Nasal cavity respiratory epithelium epithelial cell of viscerocranial mucosa (primary cell): Measurements from ENCODE around the gene CD70. TPM values are rescaled to one million over a fixed set of nuclear protein-coding genes. Genes with fewer than 3 reads are reported as not detected.

Experiments
- total RNA-seq: library from RNA; depleted of rRNA; stranded (reverse); fragments of >200 nt; gene quantifications from 2 replicates; pipeline ENCODE4 v1.2.3, GENCODE V29; 2014

CD70 gene
- total RNA-seq: not detected in 2 replicates

GRCh38 chr19:6590827-6591319, at the start of gene CD70:
Gene CD70 (minus strand): TSS chr19:6591150. CDS start chr19:6591002, 148 bp downstream.

Other genes with a start within 250 kb of the CD70 start
- gene CLPP, start 229.6 kb downstream of the CD70 start, total RNA-seq: 32.2 and 39.6 TPM in 2 replicates
- 11.7 and 35.5 TPM in 2 replicates for gene ALKBH7, start 218.4 kb downstream of the CD70 start, total RNA-seq
- 0.34 and 2.4 TPM in 2 replicates for gene PSPN, start 215.2 kb downstream of the CD70 start, total RNA-seq
- 43.4 and 57.8 TPM in 2 replicates for gene GTF2F1, start 198.0 kb downstream of the CD70 start, total RNA-seq
- gene KHSRP, start 166.3 kb downstream of the CD70 start, total RNA-seq: 103 and 255 TPM in 2 replicates
- 0.21 TPM in 1 of 2 replicates, not detected in the other for gene SLC25A41, start 157.4 kb downstream of the CD70 start, total RNA-seq
- gene SLC25A23, start 131.4 kb downstream of the CD70 start, total RNA-seq: 22.2 and 57.9 TPM in 2 replicates
- gene CRB3, start 126.9 kb downstream of the CD70 start, total RNA-seq: 34.7 and 79.3 TPM in 2 replicates
- under 0.01 and 0.07 TPM in 2 replicates for gene DENND1C, start 109.4 kb downstream of the CD70 start, total RNA-seq
- gene TUBB4A, start 88.8 kb downstream of the CD70 start, total RNA-seq: not detected in 2 replicates
- 1.8 and 4.1 TPM in 2 replicates for gene TNFSF9, start 60.1 kb downstream of the CD70 start, total RNA-seq
- 0.07 TPM in 1 of 2 replicates, not detected in the other for gene TNFSF14, start 79.0 kb upstream of the CD70 start, total RNA-seq
- gene C3, start 129.5 kb upstream of the CD70 start, total RNA-seq: 8.5 and 260 TPM in 2 replicates
- 84.1 and 87.7 TPM in 2 replicates for gene GPR108, start 146.4 kb upstream of the CD70 start, total RNA-seq
- 56.7 and 66.8 TPM in 2 replicates for gene TRIP10, start 148.5 kb upstream of the CD70 start, total RNA-seq
- 44.9 and 56.4 TPM in 2 replicates for gene SH2D3A, start 176.3 kb upstream of the CD70 start, total RNA-seq
- gene VAV1, start 181.6 kb upstream of the CD70 start, total RNA-seq: 1.7 TPM in 1 of 2 replicates, not detected in the other